Ishikawa (cell line): ENCODE measurements around the gene UGT2B17.

Experiments
- CEBPB ChIP-seq: IDR thresholded peaks from 2 replicates; pipeline ENCODE4 v1.6.1; 2012
- CREB1 ChIP-seq: IDR thresholded peaks from 2 replicates; pipeline ENCODE4 v1.6.1; 2012; ENCODE audit warnings: low read depth
- EGR1 ChIP-seq: IDR thresholded peaks from 2 replicates; pipeline ENCODE4 v1.6.1; 2012
- EP300 ChIP-seq: IDR thresholded peaks from 2 replicates; pipeline ENCODE4 v1.6.1; 2012; ENCODE audit warnings: borderline replicate concordance
- FOXM1 ChIP-seq: IDR thresholded peaks from 2 replicates; pipeline ENCODE4 v1.6.1; 2012; ENCODE audit warnings: low read depth, borderline replicate concordance
- NFIC ChIP-seq: IDR thresholded peaks from 2 replicates; pipeline ENCODE4 v1.6.1; 2012
- RAD21 ChIP-seq: IDR thresholded peaks from 2 replicates; pipeline ENCODE4 v1.6.1; 2012; ENCODE audit warnings: low read depth
- REST ChIP-seq: IDR thresholded peaks from 2 replicates; pipeline ENCODE4 v1.6.1; 2012; ENCODE audit warnings: low read depth, mild to moderate bottlenecking
- TAF1 ChIP-seq: IDR thresholded peaks from 2 replicates; pipeline ENCODE4 v1.6.1; 2012; ENCODE audit warnings: low read depth, mild to moderate bottlenecking
- TCF12 ChIP-seq: IDR thresholded peaks from 2 replicates; pipeline ENCODE4 v1.6.1; 2012; ENCODE audit warnings: low read depth
- TEAD4 ChIP-seq: IDR thresholded peaks from 2 replicates; pipeline ENCODE4 v1.6.1; 2012
- USF1 ChIP-seq: IDR thresholded peaks from 2 replicates; pipeline ENCODE4 v1.6.1; 2012
- YY1 ChIP-seq: IDR thresholded peaks from 2 replicates; pipeline ENCODE4 v1.6.1; 2012; ENCODE audit warnings: low read depth
- ZBTB7A ChIP-seq: IDR thresholded peaks from 2 replicates; pipeline ENCODE4 v1.6.1; 2012; ENCODE audit warnings: low read depth

Gene UGT2B17

GRCh38 chr4:68606240-68606639 lies 30.1 kb upstream of the UGT2B17 start:
- TF ChIP-seq EGR1 (no peak), NFIC (no peak), YY1 (no peak), USF1 (no peak), REST (no peak), TCF12 (no peak), ZBTB7A (no peak), CEBPB (no peak), TAF1 (no peak), EP300 (no peak)

- TF ChIP-seq USF1 (no peak), FOXM1 (no peak)
Observed at GRCh38 chr4:68599150-68599549, 23.0 kb upstream of the UGT2B17 start.

- no peak for TF ChIP-seq YY1
- no peak for TF ChIP-seq TEAD4
- no peak for TF ChIP-seq RAD21
- TF ChIP-seq NFIC = no peak
- TF ChIP-seq FOXM1 = no peak
Observed at GRCh38 chr4:68597482-68597881, 21.4 kb upstream of the UGT2B17 start.

- TF ChIP-seq YY1 (no peak), TCF12 (no peak)
Observed at GRCh38 chr4:68594678-68595077, 18.6 kb upstream of the UGT2B17 start.

- no peak for TF ChIP-seq EGR1
- no peak for TF ChIP-seq NFIC
- no peak for TF ChIP-seq YY1
- TF ChIP-seq USF1 = no peak
- no peak for TF ChIP-seq FOXM1
Observed at GRCh38 chr4:68593112-68593511, 17.0 kb upstream of the UGT2B17 start.

GRCh38 chr4:68592673-68593072 lies 16.6 kb upstream of the UGT2B17 start:
- TF ChIP-seq FOXM1 (no peak), YY1 (no peak), EGR1 (no peak)

- TF ChIP-seq ZBTB7A = no peak
- TF ChIP-seq TEAD4 = no peak
- no peak for TF ChIP-seq NFIC
- no peak for TF ChIP-seq EGR1
- no peak for TF ChIP-seq YY1
- TF ChIP-seq FOXM1 = no peak
- TF ChIP-seq TCF12 = no peak
- TF ChIP-seq CREB1 = no peak
- TF ChIP-seq REST = no peak
Observed at GRCh38 chr4:68591204-68591603, 15.1 kb upstream of the UGT2B17 start.

- TF ChIP-seq TEAD4 (0 out of 2 replicates have a peak, but pooled peaks have one; percentile 11), FOXM1 (no peak)
Observed at GRCh38 chr4:68589790-68590189, 13.7 kb upstream of the UGT2B17 start.
